Activated naive CD8-positive, alpha-beta T cell (primary cell): ENCODE measurements around the gene PRND.
A peak's percentile ranks its signal among the peaks of the same experiment; 100 is the strongest.
"Not testable (repeated sequence)": the region's sequence is repeated elsewhere in the genome, so short reads cannot be mapped to it uniquely, and the experiment has no call there.

Source experiments
- H3K27ac Mint-ChIP-seq: one replicate; pipeline ENCODE4 v1.8.0; 2021; ENCODE audit warnings: mixed read lengths
- H3K27me3 Mint-ChIP-seq: one replicate; pipeline ENCODE4 v1.8.0; 2021; ENCODE audit warnings: mixed read lengths
- H3K36me3 Mint-ChIP-seq: one replicate; pipeline ENCODE4 v1.8.0; 2021; ENCODE audit warnings: mixed read lengths
- H3K4me1 Mint-ChIP-seq: one replicate; pipeline ENCODE4 v1.8.0; 2021; ENCODE audit warnings: low read depth, mixed read lengths
- H3K4me3 Mint-ChIP-seq: one replicate; pipeline ENCODE4 v1.8.0; 2021; ENCODE audit warnings: mild to moderate bottlenecking, mixed read lengths
- H3K9me3 Mint-ChIP-seq: one replicate; pipeline ENCODE4 v1.8.0; 2021; ENCODE audit warnings: low read depth, mixed read lengths

The PRND gene

GRCh38 chr20:4697831-4698221, 23.9 kb upstream of the PRND start:
- H3K27ac Mint-ChIP-seq: peak overlapping the region; percentile 61
- peaks cover 19% of the 10 kb centered on the region for H3K36me3 Mint-ChIP-seq
- H3K27me3 Mint-ChIP-seq: no peaks in the 10 kb centered on the region
- peaks cover 36% of the 10 kb centered on the region for H3K4me1 Mint-ChIP-seq
- H3K9me3 Mint-ChIP-seq: no peaks in the 10 kb centered on the region
- no peak overlapping the region for H3K4me3 Mint-ChIP-seq

GRCh38 chr20:4699216-4699615, 22.5 kb upstream of the PRND start:
- H3K27ac Mint-ChIP-seq: no peak overlapping the region
- H3K4me1 Mint-ChIP-seq: peaks cover 28% of the 10 kb centered on the region
- no peak overlapping the region for H3K4me3 Mint-ChIP-seq
- H3K9me3 Mint-ChIP-seq: no peaks in the 10 kb centered on the region
- peaks cover 13% of the 10 kb centered on the region for H3K36me3 Mint-ChIP-seq
- H3K27me3 Mint-ChIP-seq: no peaks in the 10 kb centered on the region

GRCh38 chr20:4699957-4700356, 21.8 kb upstream of the PRND start:
- Mint-ChIP-seq H3K9me3 (no peaks in the 10 kb centered on the region), H3K27me3 (no peaks in the 10 kb centered on the region), H3K36me3 (peaks cover 13% of the 10 kb centered on the region), H3K27ac (no peak overlapping the region), H3K4me1 (peaks cover 27% of the 10 kb centered on the region), H3K4me3 (no peak overlapping the region)

GRCh38 chr20:4702562-4703280, 19.0 kb upstream of the PRND start:
- no peaks in the 10 kb centered on the region for H3K27me3 Mint-ChIP-seq
- H3K9me3 Mint-ChIP-seq: no peaks in the 10 kb centered on the region
- H3K4me3 Mint-ChIP-seq: no peak overlapping the region
- H3K4me1 Mint-ChIP-seq: peaks cover 3% of the 10 kb centered on the region
- no peak overlapping the region for H3K27ac Mint-ChIP-seq
- H3K36me3 Mint-ChIP-seq: peaks cover 6% of the 10 kb centered on the region

GRCh38 chr20:4703281-4703676, 18.4 kb upstream of the PRND start:
- H3K4me1 Mint-ChIP-seq: no peaks in the 10 kb centered on the region
- H3K27ac Mint-ChIP-seq: no peak overlapping the region
- no peaks in the 10 kb centered on the region for H3K27me3 Mint-ChIP-seq
- H3K36me3 Mint-ChIP-seq: peaks cover 4% of the 10 kb centered on the region
- no peak overlapping the region for H3K4me3 Mint-ChIP-seq
- H3K9me3 Mint-ChIP-seq: no peaks in the 10 kb centered on the region

GRCh38 chr20:4706941-4707340, 14.8 kb upstream of the PRND start:
- not testable (repeated sequence) for H3K9me3 Mint-ChIP-seq, H3K4me1 Mint-ChIP-seq, H3K27ac Mint-ChIP-seq, H3K4me3 Mint-ChIP-seq, H3K36me3 Mint-ChIP-seq, H3K27me3 Mint-ChIP-seq

- Mint-ChIP-seq H3K4me1 (no peaks in the 10 kb centered on the region), H3K9me3 (no peaks in the 10 kb centered on the region), H3K27ac (no peak overlapping the region), H3K36me3 (peaks cover 1% of the 10 kb centered on the region), H3K4me3 (no peak overlapping the region), H3K27me3 (no peaks in the 10 kb centered on the region)
Observed at GRCh38 chr20:4708036-4708435, 13.7 kb upstream of the PRND start.

GRCh38 chr20:4708856-4709255, 12.9 kb upstream of the PRND start:
- Mint-ChIP-seq H3K9me3 (peaks cover 4% of the 10 kb centered on the region), H3K27me3 (no peaks in the 10 kb centered on the region), H3K4me3 (no peak overlapping the region), H3K36me3 (peaks cover 4% of the 10 kb centered on the region), H3K4me1 (no peaks in the 10 kb centered on the region), H3K27ac (no peak overlapping the region)

GRCh38 chr20:4709261-4710105, 12.2 kb upstream of the PRND start:
- H3K27me3 Mint-ChIP-seq: no peaks in the 10 kb centered on the region
- peaks cover 4% of the 10 kb centered on the region for H3K9me3 Mint-ChIP-seq
- H3K27ac Mint-ChIP-seq: no peak overlapping the region
- peaks cover 4% of the 10 kb centered on the region for H3K36me3 Mint-ChIP-seq
- H3K4me1 Mint-ChIP-seq: no peaks in the 10 kb centered on the region
- no peak overlapping the region for H3K4me3 Mint-ChIP-seq

- H3K36me3 Mint-ChIP-seq: peaks cover 4% of the 10 kb centered on the region
- H3K9me3 Mint-ChIP-seq: peaks cover 4% of the 10 kb centered on the region
Observed at GRCh38 chr20:4710106-4710475, 11.6 kb upstream of the PRND start.

GRCh38 chr20:4711511-4711910, 10.2 kb upstream of the PRND start:
- no peak overlapping the region for H3K4me3 Mint-ChIP-seq
- peaks cover 4% of the 10 kb centered on the region for H3K9me3 Mint-ChIP-seq
- H3K27ac Mint-ChIP-seq: no peak overlapping the region
- H3K36me3 Mint-ChIP-seq: peaks cover 4% of the 10 kb centered on the region
- no peaks in the 10 kb centered on the region for H3K4me1 Mint-ChIP-seq
- H3K27me3 Mint-ChIP-seq: no peaks in the 10 kb centered on the region

More at GRCh38 chr20:4710106-4710475, 11.6 kb upstream of the PRND start:
- Mint-ChIP-seq H3K4me1 (no peaks in the 10 kb centered on the region), H3K27me3 (no peaks in the 10 kb centered on the region), H3K27ac (no peak overlapping the region), H3K4me3 (no peak overlapping the region)

GRCh38 chr20:4713401-4713800, 8.3 kb upstream of the PRND start:
- no peaks in the 10 kb centered on the region for H3K4me1 Mint-ChIP-seq
- H3K9me3 Mint-ChIP-seq: peaks cover 4% of the 10 kb centered on the region
- peaks cover 4% of the 10 kb centered on the region for H3K36me3 Mint-ChIP-seq
- no peak overlapping the region for H3K4me3 Mint-ChIP-seq
- no peaks in the 10 kb centered on the region for H3K27me3 Mint-ChIP-seq
- H3K27ac Mint-ChIP-seq: no peak overlapping the region

- Mint-ChIP-seq H3K27me3 (no peaks in the 10 kb centered on the region), H3K4me3 (no peak overlapping the region), H3K9me3 (peaks cover 4% of the 10 kb centered on the region), H3K36me3 (peaks cover 4% of the 10 kb centered on the region), H3K4me1 (no peaks in the 10 kb centered on the region), H3K27ac (no peak overlapping the region)
Observed at GRCh38 chr20:4714818-4715217, 6.9 kb upstream of the PRND start.

- H3K27ac Mint-ChIP-seq: no peak overlapping the region
- H3K4me1 Mint-ChIP-seq: peaks cover 11% of the 10 kb centered on the region
- H3K36me3 Mint-ChIP-seq: peaks cover 3% of the 10 kb centered on the region
- H3K27me3 Mint-ChIP-seq: no peaks in the 10 kb centered on the region
- H3K9me3 Mint-ChIP-seq: peaks cover 4% of the 10 kb centered on the region
- H3K4me3 Mint-ChIP-seq: no peak overlapping the region
Observed at GRCh38 chr20:4717816-4718570, 3.7 kb upstream of the PRND start.

GRCh38 chr20:4719190-4719589, 2.5 kb upstream of the PRND start:
- H3K4me3 Mint-ChIP-seq: no peak overlapping the region
- H3K4me1 Mint-ChIP-seq: peaks cover 11% of the 10 kb centered on the region
- no peaks in the 10 kb centered on the region for H3K36me3 Mint-ChIP-seq
- H3K9me3 Mint-ChIP-seq: no peaks in the 10 kb centered on the region
- no peak overlapping the region for H3K27ac Mint-ChIP-seq
- H3K27me3 Mint-ChIP-seq: no peaks in the 10 kb centered on the region
